Esophagus muscularis mucosa (tissue), 4 donors: ENCODE results near the gene F5. TPM values are rescaled to one million over a fixed set of nuclear protein-coding genes. Genes with fewer than 3 reads are reported as not detected.
"Not testable (repeated sequence)": the region's sequence is repeated elsewhere in the genome, so short reads cannot be mapped to it uniquely, and the experiment has no call there.

ENCODE experiments used
- DNase-seq: peaks from one replicate; pipeline ENCODE4 v3.0.0-alpha.2; 2017; ENCODE audit errors: extremely low spot score
- H3K27ac ChIP-seq, 4 donors: fragments of 200-600 bp; sonication (generic); replicated peaks in 1 of 4; 1 replicate in 3 of 4; 2 replicates in 1 of 4; pipeline ENCODE4 v1.5.1; 2016 to 2019; ENCODE audit warnings: mild to moderate bottlenecking in 1 of 4
- H3K27me3 ChIP-seq, 4 donors: fragments of 200-600 bp; sonication (generic); one replicate each; pipeline versions ENCODE4 v1.5.1 to v1.6.0; 2016 to 2019
- H3K36me3 ChIP-seq, 4 donors: fragments of 200-600 bp; sonication (generic); one replicate each; pipeline ENCODE4 v1.5.1; 2016 to 2019
- H3K4me1 ChIP-seq, 4 donors: fragments of 200-600 bp; sonication (generic); one replicate each; pipeline ENCODE4 v1.5.1; 2016 to 2019
- H3K4me3 ChIP-seq, 4 donors: fragments of 200-600 bp; sonication (generic); 1 replicate in 2 of 4; 2 replicates in 2 of 4; pipeline ENCODE4 v1.5.1; 2016 to 2019; ENCODE audit warnings: mild to moderate bottlenecking in 4 of 4, moderate library complexity in 1 of 4
- H3K9me3 ChIP-seq, 4 donors: fragments of 200-600 bp; sonication (generic); 1 replicate in 3 of 4; 2 replicates in 1 of 4; pipeline ENCODE4 v1.5.1; 2016 to 2019
- CTCF ChIP-seq, 3 experiments: fragments of 200-600 bp in 2 of 3; fragments of 450-650 bp in 1 of 3; sonication (generic) in 2 of 3; IDR thresholded peaks; one replicate each; pipeline ENCODE4 v1.5.1; 2017 to 2019; ENCODE audit warnings: antibody characterized with exemption in 3 of 3, mild to moderate bottlenecking in 2 of 3, moderate library complexity in 1 of 3
- EP300 ChIP-seq: sonication (generic); formaldehyde crosslinking; IDR thresholded peaks from one replicate; pipeline ENCODE4 v1.6.1; 2017; ENCODE audit warnings: antibody characterized with exemption
- POLR2A ChIP-seq: fragments of 450-650 bp; IDR thresholded peaks from one replicate; pipeline ENCODE4 v1.6.1; 2017; ENCODE audit warnings: antibody characterized with exemption, moderate library complexity, mild to moderate bottlenecking, low read depth
- POLR2AphosphoS5 ChIP-seq, 2 donors: sonication (generic); formaldehyde crosslinking; IDR thresholded peaks; one replicate each; pipeline ENCODE4 v1.6.1; 2017; ENCODE audit warnings: antibody characterized with exemption in 2 of 2
- WGBS: methylation state at CpG from one replicate; pipeline ENCODE4 v1.1.5; 2018; 5-methylcytosine and 5-hydroxymethylcytosine counted together
- intact Hi-C: fragments of 100-400 bp; cut with DNase I; formaldehyde crosslinking; loops from one replicate; pipeline ENCODE4 v1.15.1; 2023
- total RNA-seq, 4 donors: library from RNA; depleted of rRNA; stranded (reverse); fragments of >200 nt; gene quantifications; one replicate each; pipeline versions ENCODE4 v1.1.0 to v1.2.1, GENCODE V29; 2016

The F5 gene
- total RNA-seq, 4 donors from 2014 or later, result 0.13 to 1.2 (median 0.34) TPM; not detected in 1

- Histone ChIP-seq H3K9me3 (no peaks in the 10 kb centered on the region), H3K36me3 (no peaks in the 10 kb centered on the region), H3K4me1 (peaks cover 0 to 28% (median 14%) of the 10 kb centered on the region in 4 donors), H3K27me3 (no peaks in the 10 kb centered on the region), H3K27ac (peak overlapping the region in 1 of 4 donors; percentile 45), H3K4me3 (no peak overlapping the region)
- WGBS, result 88% methylated on average over 4 of the region's 4 CpGs
- intact Hi-C loops, result no loop called here
- DNase-seq, result no peak
- no peak for TF ChIP-seq CTCF (IDR thresholded peaks at IDR 0.05)
- no peak for TF ChIP-seq POLR2A
- TF ChIP-seq EP300, result no peak
- no peak for TF ChIP-seq POLR2AphosphoS5 (IDR thresholded peaks at IDR 0.05)
These were observed 76.2 kb downstream of the F5 start for GRCh38 chr1:169510060-169510459.

- no peaks in the 10 kb centered on the region for H3K36me3 ChIP-seq
- H3K4me1 ChIP-seq, result peaks cover 0 to 28% (median 14%) of the 10 kb centered on the region in 4 donors
- TF ChIP-seq POLR2A, result no peak
- no peak for DNase-seq
- H3K27ac ChIP-seq, result no peak overlapping the region
- H3K27me3 ChIP-seq, result no peaks in the 10 kb centered on the region
- WGBS, result 97% methylated on average over 1 of the region's 1 CpG
- intact Hi-C loops, result no loop called here
- no peak overlapping the region for H3K4me3 ChIP-seq
- H3K9me3 ChIP-seq, result no peaks in the 10 kb centered on the region
These were observed 76.9 kb downstream of the F5 start for GRCh38 chr1:169509354-169509753.

- H3K4me3 ChIP-seq, result no peak overlapping the region
- 35% methylated on average over 3 of the region's 3 CpGs for WGBS
- no peak for TF ChIP-seq EP300
- no peak for TF ChIP-seq CTCF (IDR thresholded peaks at IDR 0.05)
- no peak for TF ChIP-seq POLR2A
- TF ChIP-seq POLR2AphosphoS5 (IDR thresholded peaks at IDR 0.05), result no peak
- H3K27ac ChIP-seq, result peak overlapping the region in 2 of 4 donors; percentile 1 to 27
- no peaks in the 10 kb centered on the region for H3K27me3 ChIP-seq
- peaks cover 0 to 28% (median 14%) of the 10 kb centered on the region in 4 donors for H3K4me1 ChIP-seq
- no peaks in the 10 kb centered on the region for H3K9me3 ChIP-seq
- intact Hi-C loops, result no loop called here
- no peaks in the 10 kb centered on the region for H3K36me3 ChIP-seq
- no peak for DNase-seq
These were observed 77.6 kb downstream of the F5 start for GRCh38 chr1:169508432-169509338.

GRCh38 chr1:169507413-169507812 lies 78.9 kb downstream of the F5 start:
- H3K4me3 ChIP-seq, result no peak overlapping the region
- H3K27ac ChIP-seq, result no peak overlapping the region
- no peak for DNase-seq
- no peak for TF ChIP-seq POLR2A
- no peak for TF ChIP-seq POLR2AphosphoS5 (IDR thresholded peaks at IDR 0.05)
- no peak for TF ChIP-seq CTCF (IDR thresholded peaks at IDR 0.05)
- no peak for TF ChIP-seq EP300
- no peaks in the 10 kb centered on the region for H3K36me3 ChIP-seq
- intact Hi-C loops, result no loop called here
- WGBS, result 75% methylated on average over 2 of the region's 2 CpGs
- H3K9me3 ChIP-seq, result no peaks in the 10 kb centered on the region
- peaks cover 0 to 28% (median 14%) of the 10 kb centered on the region in 4 donors for H3K4me1 ChIP-seq
- no peaks in the 10 kb centered on the region for H3K27me3 ChIP-seq

GRCh38 chr1:169503601-169504000 lies 82.7 kb downstream of the F5 start:
- H3K27ac ChIP-seq, H3K9me3 ChIP-seq, H3K36me3 ChIP-seq, DNase-seq, H3K27me3 ChIP-seq, H3K4me3 ChIP-seq, intact Hi-C loops, H3K4me1 ChIP-seq: not testable (repeated sequence)
- WGBS, result 97% methylated on average over 2 of the region's 2 CpGs
